Erythroblast (primary cell): ENCODE data around the gene UBL3.

ENCODE experiments used
- GATA1 ChIP-seq: IDR thresholded peaks from 2 replicates; pipeline ENCODE4 v1.6.1; 2011; ENCODE audit warnings: low read depth, mild to moderate bottlenecking, control low read depth, low read length, moderate library complexity
- POLR2A ChIP-seq: IDR thresholded peaks from 2 replicates; pipeline ENCODE4 v1.6.1; 2011; ENCODE audit warnings: mild to moderate bottlenecking, low read length

DNA sequence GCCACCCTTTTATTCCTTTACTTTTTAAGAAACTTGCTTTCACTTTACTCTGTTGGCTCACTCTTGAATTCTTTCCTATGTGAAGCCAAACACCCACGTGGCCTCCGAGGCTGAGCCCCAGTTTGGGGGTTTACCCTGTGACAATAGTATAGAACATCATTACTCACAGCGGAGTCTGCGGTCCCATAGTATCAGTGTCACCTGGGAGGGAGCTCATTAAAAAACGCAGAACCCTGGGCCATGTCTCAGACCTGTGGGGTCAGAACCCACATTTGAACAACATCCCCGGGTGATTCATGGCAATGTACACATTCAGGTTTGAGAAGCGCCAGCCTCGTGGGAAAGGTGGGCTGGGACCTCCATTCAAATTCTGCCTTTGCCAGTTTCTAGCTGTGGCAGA is 36.0 kb upstream of the UBL3 start:
- no peak for TF ChIP-seq POLR2A
- no peak for TF ChIP-seq GATA1
